ENCODE measurements around the gene TTC39A. TPM values are rescaled to one million over a fixed set of nuclear protein-coding genes. Genes with fewer than 3 reads are reported as not detected.
A peak's percentile ranks its signal among the peaks of the same experiment; 100 is the strongest.

The TTC39A gene
- polyA plus RNA-seq, 1 donor (not counting 4 experiments of a cell fraction or from before 2014, with no cell fraction given), result 1.4 TPM

GRCh38 chr1:51314974-51315373 is 15.4 kb downstream of the TTC39A start:
- DNase-seq (ENCODE audit: low read depth, low spot score) (no peak), FAIRE-seq (no peak)
- H3K27me3 ChIP-seq (ENCODE audit: control insufficient read depth, extremely low read depth, insufficient read depth, low read length), result no peaks in the 10 kb centered on the region
- no peaks in the 10 kb centered on the region for H3K79me2 ChIP-seq (ENCODE audit: control insufficient read depth, insufficient read depth, low read length)
- no peak overlapping the region for H3K27ac ChIP-seq (ENCODE audit: control insufficient read depth, insufficient read depth, low read length)
- dilution Hi-C loops (cut with MboI; ENCODE audit: extremely low pct_ligation_motif_present, low sequenced_read_pairs), result no loop called here
- no peaks in the 10 kb centered on the region for H3K9me3 ChIP-seq (ENCODE audit: control insufficient read depth, low read depth, low read length)
- H3K9me1 ChIP-seq (ENCODE audit: control insufficient read depth, extremely low read depth, insufficient read depth, low read length), result no peaks in the 10 kb centered on the region
- H3K36me3 ChIP-seq (ENCODE audit: control insufficient read depth in 2 of 2, extremely low read depth in 1 of 2, insufficient read depth in 2 of 2, low read length in 2 of 2), result no peaks in the 10 kb centered on the region
- no peak overlapping the region for H3K9ac ChIP-seq (ENCODE audit: control insufficient read depth, extremely low read depth, insufficient read depth, low read length)
- no peak overlapping the region for H3K4me2 ChIP-seq (ENCODE audit: control insufficient read depth, extremely low read depth, insufficient read depth, low read depth, low read length)
- peaks cover 21% of the 10 kb centered on the region for H3K4me1 ChIP-seq (ENCODE audit: control insufficient read depth, extremely low read depth, insufficient read depth, low read length)
- no peak overlapping the region for H3K4me3 ChIP-seq (ENCODE audit: control insufficient read depth in 2 of 3, extremely low read depth in 1 of 3, insufficient read depth in 2 of 3, low read depth in 1 of 3, low read length in 3 of 3)
- H4K20me1 ChIP-seq (ENCODE audit: control insufficient read depth, extremely low read depth, insufficient read depth, low read length), result no peaks in the 10 kb centered on the region
- no peak overlapping the region for H2AFZ ChIP-seq (ENCODE audit: control insufficient read depth, low read length)
- TF ChIP-seq CTCF (optimal IDR thresholded peaks at IDR 0.05 in 1 of 3, IDR thresholded peaks at IDR 0.05 in 1 of 3, conservative IDR thresholded peaks at IDR 0.05 in 1 of 3; ENCODE audit: extremely low read depth in 1 of 3, insufficient read depth in 2 of 3, low read length in 3 of 3) (no peak), EZH2 (IDR thresholded peaks at IDR 0.05; ENCODE audit: low read length) (no peak)

GRCh38 chr1:51313961-51314777 is 16.2 kb downstream of the TTC39A start:
- FAIRE-seq, result peak; percentile 77
- no peaks in the 10 kb centered on the region for H3K9me1 ChIP-seq (ENCODE audit: control insufficient read depth, extremely low read depth, insufficient read depth, low read length)
- H3K79me2 ChIP-seq (ENCODE audit: control insufficient read depth, insufficient read depth, low read length), result no peaks in the 10 kb centered on the region
- H2AFZ ChIP-seq (ENCODE audit: control insufficient read depth, low read length), result peak overlapping the region; percentile 35
- H3K4me1 ChIP-seq (ENCODE audit: control insufficient read depth, extremely low read depth, insufficient read depth, low read length), result peaks cover 21% of the 10 kb centered on the region
- H3K9me3 ChIP-seq (ENCODE audit: control insufficient read depth, low read depth, low read length), result no peaks in the 10 kb centered on the region
- H3K27ac ChIP-seq (ENCODE audit: control insufficient read depth, insufficient read depth, low read length), result peak overlapping the region; percentile 71
- H3K27me3 ChIP-seq (ENCODE audit: control insufficient read depth, extremely low read depth, insufficient read depth, low read length), result no peaks in the 10 kb centered on the region
- no peaks in the 10 kb centered on the region for H3K36me3 ChIP-seq (ENCODE audit: control insufficient read depth in 2 of 2, extremely low read depth in 1 of 2, insufficient read depth in 2 of 2, low read length in 2 of 2)
- peak overlapping the region; percentile 11 for H3K4me2 ChIP-seq (ENCODE audit: control insufficient read depth, extremely low read depth, insufficient read depth, low read depth, low read length)
- TF ChIP-seq CTCF (optimal IDR thresholded peaks at IDR 0.05 in 1 of 3, IDR thresholded peaks at IDR 0.05 in 1 of 3, conservative IDR thresholded peaks at IDR 0.05 in 1 of 3; ENCODE audit: extremely low read depth in 1 of 3, insufficient read depth in 2 of 3, low read length in 3 of 3), result no peak
- TF ChIP-seq EZH2 (IDR thresholded peaks at IDR 0.05; ENCODE audit: low read length), result no peak
- no peaks in the 10 kb centered on the region for H4K20me1 ChIP-seq (ENCODE audit: control insufficient read depth, extremely low read depth, insufficient read depth, low read length)
- H3K4me3 ChIP-seq (ENCODE audit: control insufficient read depth in 2 of 3, extremely low read depth in 1 of 3, insufficient read depth in 2 of 3, low read depth in 1 of 3, low read length in 3 of 3), result no peak overlapping the region
- DNase-seq (ENCODE audit: low read depth, low spot score), result peak; percentile 23
- dilution Hi-C loops (cut with MboI; ENCODE audit: extremely low pct_ligation_motif_present, low sequenced_read_pairs), result no loop called here
- peak overlapping the region; percentile 34 for H3K9ac ChIP-seq (ENCODE audit: control insufficient read depth, extremely low read depth, insufficient read depth, low read length)

All from keratinocyte (primary cell).